Erythroblast (primary cell): ENCODE results near the gene ATP2B3.

Experiments used
- DNase-seq, 2 experiments: peaks; one replicate each; lab custom pipeline; 2025; lab: John Stamatoyannopoulos, UW
- GATA1 ChIP-seq: IDR thresholded peaks from 2 replicates; pipeline ENCODE4 v1.6.1; 2011; ENCODE audit warnings: low read depth, mild to moderate bottlenecking, control low read depth, low read length, moderate library complexity
- POLR2A ChIP-seq: IDR thresholded peaks from 2 replicates; pipeline ENCODE4 v1.6.1; 2011; ENCODE audit warnings: mild to moderate bottlenecking, low read length

Gene ATP2B3

GRCh38 chrX:153611298-153612095 is 94.1 kb downstream of the ATP2B3 start:
- no peak for DNase-seq
- TF ChIP-seq GATA1 (no peak), POLR2A (no peak)

- TF ChIP-seq POLR2A (no peak), GATA1 (no peak)
- no peak for DNase-seq
These were observed 95.0 kb downstream of the ATP2B3 start for GRCh38 chrX:153612413-153612812.

GRCh38 chrX:153614818-153615217 is 97.4 kb downstream of the ATP2B3 start:
- TF ChIP-seq POLR2A, result no peak
- no peak for TF ChIP-seq GATA1
- DNase-seq, result no peak

- no peak for DNase-seq
- TF ChIP-seq GATA1 (no peak), POLR2A (no peak)
These were observed 103.1 kb downstream of the ATP2B3 start for GRCh38 chrX:153620576-153620975.

GRCh38 chrX:153621949-153622598 is 104.6 kb downstream of the ATP2B3 start:
- TF ChIP-seq POLR2A (no peak), GATA1 (no peak)
- no peak for DNase-seq

- DNase-seq, result no peak
- TF ChIP-seq GATA1 (no peak), POLR2A (no peak)
These were observed 105.3 kb downstream of the ATP2B3 start for GRCh38 chrX:153622661-153623309.

- TF ChIP-seq GATA1 (no peak), POLR2A (no peak)
These were observed 106.0 kb downstream of the ATP2B3 start for GRCh38 chrX:153623310-153624029.

GRCh38 chrX:153624196-153625091 is 107.0 kb downstream of the ATP2B3 start:
- no peak for DNase-seq
- no peak for TF ChIP-seq GATA1
- TF ChIP-seq POLR2A, result no peak

More at GRCh38 chrX:153623310-153624029, 106.0 kb downstream of the ATP2B3 start:
- DNase-seq, result no peak

GRCh38 chrX:153625271-153626024 is 108.0 kb downstream of the ATP2B3 start:
- DNase-seq, result no peak
- no peak for TF ChIP-seq POLR2A

GRCh38 chrX:153626025-153626633 is 108.7 kb downstream of the ATP2B3 start:
- no peak for DNase-seq

GRCh38 chrX:153626863-153627674 is 109.6 kb downstream of the ATP2B3 start:
- no peak for TF ChIP-seq POLR2A
- TF ChIP-seq GATA1, result no peak
- no peak for DNase-seq

More at GRCh38 chrX:153626025-153626633, 108.7 kb downstream of the ATP2B3 start:
- TF ChIP-seq POLR2A (no peak), GATA1 (no peak)
